Measurements from ENCODE around the gene PCDHGB4.

DNA sequence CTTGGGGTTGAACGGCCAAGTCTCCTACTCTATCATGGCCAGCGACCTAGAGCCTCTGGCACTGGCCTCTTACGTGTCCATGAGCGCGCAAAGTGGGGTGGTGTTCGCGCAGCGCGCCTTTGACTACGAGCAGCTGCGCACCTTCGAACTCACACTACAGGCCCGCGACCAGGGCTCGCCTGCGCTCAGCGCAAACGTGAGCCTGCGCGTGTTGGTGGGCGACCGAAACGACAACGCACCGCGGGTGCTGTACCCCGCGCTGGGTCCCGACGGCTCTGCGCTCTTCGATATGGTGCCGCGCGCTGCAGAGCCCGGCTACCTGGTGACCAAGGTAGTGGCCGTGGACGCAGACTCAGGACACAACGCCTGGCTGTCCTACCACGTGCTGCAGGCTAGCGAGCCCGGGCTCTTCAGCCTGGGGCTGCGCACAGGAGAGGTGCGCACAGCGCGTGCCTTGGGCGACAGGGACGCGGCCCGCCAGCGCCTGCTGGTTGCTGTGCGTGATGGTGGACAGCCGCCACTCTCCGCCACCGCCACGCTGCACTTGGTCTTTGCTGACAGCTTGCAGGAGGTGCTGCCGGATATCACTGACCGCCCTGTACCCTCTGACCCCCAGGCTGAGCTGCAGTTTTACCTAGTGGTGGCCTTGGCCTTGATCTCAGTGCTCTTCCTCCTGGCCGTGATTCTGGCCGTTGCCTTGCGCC, 12.2 kb downstream of the PCDHGB4 start:
- TF ChIP-seq, protein P1, sequence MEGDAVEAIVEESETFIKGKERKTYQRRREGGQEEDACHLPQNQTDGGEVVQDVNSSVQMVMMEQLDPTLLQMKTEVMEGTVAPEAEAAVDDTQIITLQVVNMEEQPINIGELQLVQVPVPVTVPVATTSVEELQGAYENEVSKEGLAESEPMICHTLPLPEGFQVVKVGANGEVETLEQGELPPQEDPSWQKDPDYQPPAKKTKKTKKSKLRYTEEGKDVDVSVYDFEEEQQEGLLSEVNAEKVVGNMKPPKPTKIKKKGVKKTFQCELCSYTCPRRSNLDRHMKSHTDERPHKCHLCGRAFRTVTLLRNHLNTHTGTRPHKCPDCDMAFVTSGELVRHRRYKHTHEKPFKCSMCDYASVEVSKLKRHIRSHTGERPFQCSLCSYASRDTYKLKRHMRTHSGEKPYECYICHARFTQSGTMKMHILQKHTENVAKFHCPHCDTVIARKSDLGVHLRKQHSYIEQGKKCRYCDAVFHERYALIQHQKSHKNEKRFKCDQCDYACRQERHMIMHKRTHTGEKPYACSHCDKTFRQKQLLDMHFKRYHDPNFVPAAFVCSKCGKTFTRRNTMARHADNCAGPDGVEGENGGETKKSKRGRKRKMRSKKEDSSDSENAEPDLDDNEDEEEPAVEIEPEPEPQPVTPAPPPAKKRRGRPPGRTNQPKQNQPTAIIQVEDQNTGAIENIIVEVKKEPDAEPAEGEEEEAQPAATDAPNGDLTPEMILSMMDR (IDR thresholded peaks at IDR 0.05): no peak
- no peak for TF ChIP-seq POLR2A (IDR thresholded peaks at IDR 0.05)

Data from body of pancreas (tissue), 4 donors.